ENCODE measurements around the gene ZFAND3. TPM values are rescaled to one million over a fixed set of nuclear protein-coding genes. Genes with fewer than 3 reads are reported as not detected.

Gene ZFAND3
- total and polyA plus RNA-seq, 9 donors = 16.6 to 220 (median 51.9) TPM

- WGBS, 3 donors = 97% methylated on average over 3 of the region's 3 CpGs
- no peak for DNase-seq
- no peak for TF ChIP-seq EP300 (IDR thresholded peaks at IDR 0.05)
- TF ChIP-seq POLR2A (IDR thresholded peaks at IDR 0.05) = no peak
- no peak for TF ChIP-seq CTCF (IDR thresholded peaks at IDR 0.05)
- H3K36me3 ChIP-seq = no peaks in the 10 kb centered on the region
- H3K4me1 ChIP-seq (ENCODE audit: insufficient read depth) = peaks cover 1% of the 10 kb centered on the region
- no peaks in the 10 kb centered on the region for H3K27me3 ChIP-seq
- intact Hi-C loops (cut with DNase I) = no loop called here
- H3K9me3 ChIP-seq = no peaks in the 10 kb centered on the region
- no peak overlapping the region for H3K4me3 ChIP-seq
- H3K27ac ChIP-seq = no peak overlapping the region
These were observed 146.6 kb downstream of the ZFAND3 start for GRCh38 chr6:37965964-37966676.

- Histone ChIP-seq H3K4me1 (ENCODE audit: insufficient read depth) (peaks cover 3% of the 10 kb centered on the region), H3K36me3 (no peaks in the 10 kb centered on the region), H3K27me3 (no peaks in the 10 kb centered on the region), H3K9me3 (no peaks in the 10 kb centered on the region), H3K27ac (no peak overlapping the region), H3K4me3 (no peak overlapping the region)
- 35 to 45% (median 37%) methylated on average over 1 of the region's 1 CpG for WGBS, 3 donors
- intact Hi-C loops (cut with DNase I) = no loop called here
- no peak for TF ChIP-seq EP300 (IDR thresholded peaks at IDR 0.05)
- no peak for TF ChIP-seq POLR2A (IDR thresholded peaks at IDR 0.05)
- DNase-seq = no peak
These were observed 147.3 kb downstream of the ZFAND3 start for GRCh38 chr6:37966801-37967200.

- no peaks in the 10 kb centered on the region for H3K36me3 ChIP-seq
- H3K27ac ChIP-seq = no peak overlapping the region
- H3K9me3 ChIP-seq = no peaks in the 10 kb centered on the region
- no peak overlapping the region for H3K4me3 ChIP-seq
- intact Hi-C loops (cut with DNase I) = no loop called here
- no peaks in the 10 kb centered on the region for H3K27me3 ChIP-seq
- peaks cover 4% of the 10 kb centered on the region for H3K4me1 ChIP-seq (ENCODE audit: insufficient read depth)
- WGBS, 3 donors = 96 to 100% (median 100%) methylated on average over 1 of the region's 1 CpG
- no peak for TF ChIP-seq CTCF (IDR thresholded peaks at IDR 0.05)
- TF ChIP-seq EP300 (IDR thresholded peaks at IDR 0.05) = no peak
- TF ChIP-seq POLR2A (IDR thresholded peaks at IDR 0.05) = no peak
- no peak for DNase-seq
These were observed 148.1 kb downstream of the ZFAND3 start for GRCh38 chr6:37967651-37968050.

GRCh38 chr6:37971266-37971665, 151.7 kb downstream of the ZFAND3 start:
- DNase-seq = no peak
- no peak for TF ChIP-seq POLR2A (IDR thresholded peaks at IDR 0.05)
- TF ChIP-seq CTCF (IDR thresholded peaks at IDR 0.05) = no peak
- no peak for TF ChIP-seq EP300 (IDR thresholded peaks at IDR 0.05)
- WGBS, 3 donors = 48 to 63% (median 55%) methylated on average over 2 of the region's 2 CpGs

GRCh38 chr6:37971711-37972390, 152.3 kb downstream of the ZFAND3 start:
- H3K27me3 ChIP-seq = no peaks in the 10 kb centered on the region
- no peak for TF ChIP-seq CTCF (IDR thresholded peaks at IDR 0.05)
- TF ChIP-seq EP300 (IDR thresholded peaks at IDR 0.05) = no peak
- no peak for TF ChIP-seq POLR2A (IDR thresholded peaks at IDR 0.05)
- H3K4me3 ChIP-seq = no peak overlapping the region
- H3K36me3 ChIP-seq = no peaks in the 10 kb centered on the region
- no peak for DNase-seq
- no peak overlapping the region for H3K27ac ChIP-seq
- intact Hi-C loops (cut with DNase I) = no loop called here
- H3K4me1 ChIP-seq (ENCODE audit: insufficient read depth) = peaks cover 4% of the 10 kb centered on the region
- no peaks in the 10 kb centered on the region for H3K9me3 ChIP-seq
- 31 to 43% (median 42%) methylated on average over 4 of the region's 4 CpGs for WGBS, 3 donors

More at GRCh38 chr6:37971266-37971665, 151.7 kb downstream of the ZFAND3 start:
- peaks cover 4% of the 10 kb centered on the region for H3K4me1 ChIP-seq (ENCODE audit: insufficient read depth)
- no peaks in the 10 kb centered on the region for H3K36me3 ChIP-seq
- intact Hi-C loops (cut with DNase I) = no loop called here
- H3K4me3 ChIP-seq = no peak overlapping the region
- H3K9me3 ChIP-seq = no peaks in the 10 kb centered on the region
- no peak overlapping the region for H3K27ac ChIP-seq
- no peaks in the 10 kb centered on the region for H3K27me3 ChIP-seq
